Glomerular endothelial cell (primary cell): ENCODE data around the gene CDH18. TPM values are rescaled to one million over a fixed set of nuclear protein-coding genes. Genes with fewer than 3 reads are reported as not detected.

Experiments used
- DNase-seq: peaks from one replicate; pipeline ENCODE4 v3.0.0-alpha.2; 2011; ENCODE audit warnings: low read depth, low spot score; ENCODE audit errors: extremely low read depth
- total RNA-seq: library from RNA; depleted of rRNA; stranded (reverse); fragments of >200 nt; gene quantifications from 2 replicates; pipeline ENCODE4 v1.2.3, GENCODE V29; 2015

CDH18 gene, protein sequence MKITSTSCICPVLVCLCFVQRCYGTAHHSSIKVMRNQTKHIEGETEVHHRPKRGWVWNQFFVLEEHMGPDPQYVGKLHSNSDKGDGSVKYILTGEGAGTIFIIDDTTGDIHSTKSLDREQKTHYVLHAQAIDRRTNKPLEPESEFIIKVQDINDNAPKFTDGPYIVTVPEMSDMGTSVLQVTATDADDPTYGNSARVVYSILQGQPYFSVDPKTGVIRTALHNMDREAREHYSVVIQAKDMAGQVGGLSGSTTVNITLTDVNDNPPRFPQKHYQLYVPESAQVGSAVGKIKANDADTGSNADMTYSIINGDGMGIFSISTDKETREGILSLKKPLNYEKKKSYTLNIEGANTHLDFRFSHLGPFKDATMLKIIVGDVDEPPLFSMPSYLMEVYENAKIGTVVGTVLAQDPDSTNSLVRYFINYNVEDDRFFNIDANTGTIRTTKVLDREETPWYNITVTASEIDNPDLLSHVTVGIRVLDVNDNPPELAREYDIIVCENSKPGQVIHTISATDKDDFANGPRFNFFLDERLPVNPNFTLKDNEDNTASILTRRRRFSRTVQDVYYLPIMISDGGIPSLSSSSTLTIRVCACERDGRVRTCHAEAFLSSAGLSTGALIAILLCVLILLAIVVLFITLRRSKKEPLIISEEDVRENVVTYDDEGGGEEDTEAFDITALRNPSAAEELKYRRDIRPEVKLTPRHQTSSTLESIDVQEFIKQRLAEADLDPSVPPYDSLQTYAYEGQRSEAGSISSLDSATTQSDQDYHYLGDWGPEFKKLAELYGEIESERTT
- 0.41 TPM in 1 of 2 replicates, not detected in the other for total RNA-seq

DNA sequence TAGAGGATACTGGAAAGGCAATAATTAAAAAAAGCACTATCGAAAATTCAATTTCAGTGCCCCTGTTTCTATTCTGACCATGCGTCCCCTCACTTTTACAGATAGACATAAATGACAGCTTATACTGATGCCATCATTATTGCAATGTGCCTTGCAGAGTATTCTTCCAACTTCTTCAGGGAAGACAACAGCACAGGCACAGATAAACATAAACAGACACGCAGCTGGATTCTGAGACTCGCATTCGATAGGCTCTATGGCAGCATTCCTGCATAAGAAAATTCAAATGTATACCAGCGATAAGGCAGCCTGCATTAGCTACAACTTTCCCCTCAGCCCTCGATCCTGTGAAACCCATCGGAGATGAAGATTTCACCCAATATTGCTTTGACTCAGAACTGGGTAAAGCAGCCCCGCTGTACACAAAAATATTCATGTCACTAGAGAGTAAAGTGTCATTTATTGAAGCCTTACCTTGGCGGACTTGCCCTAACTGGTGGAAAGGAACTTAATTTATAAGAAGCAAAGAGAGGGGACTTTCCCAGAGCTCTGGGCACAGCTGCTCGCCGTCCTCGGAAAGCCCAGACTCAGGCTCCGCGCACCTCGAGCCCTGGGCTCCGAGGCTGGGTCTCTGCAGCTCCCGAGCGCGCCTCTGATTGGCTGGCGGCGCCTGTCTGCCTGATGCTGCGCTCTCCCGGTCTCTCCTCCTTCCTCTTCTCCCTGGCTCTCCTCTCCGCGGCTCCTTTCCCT is at the start of gene CDH18:
CDH18 (minus strand) TSS at position 589 of the 750 bp plus-strand sequence. CDS start 149,214 bp downstream, outside the sequence.
- DNase-seq: no peak

DNA sequence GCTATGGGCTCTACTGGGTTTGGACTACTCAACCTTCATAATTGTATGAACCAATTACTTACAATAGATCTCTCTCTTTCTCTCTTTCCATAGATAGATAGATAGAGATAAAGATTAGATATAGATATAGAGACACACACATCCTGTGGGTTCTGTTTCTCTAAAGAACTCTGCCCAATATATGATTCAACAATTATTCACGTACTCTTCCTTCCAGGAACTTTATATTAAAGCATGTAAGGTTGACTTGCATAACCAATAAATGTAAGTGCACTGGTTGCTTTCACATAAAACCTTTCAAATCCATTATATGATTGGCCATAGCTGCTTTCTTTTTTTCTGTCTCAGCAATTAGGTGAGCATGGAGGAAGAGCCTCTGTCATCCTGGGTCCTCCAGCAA is 46.7 kb upstream of the CDH18 start:
- no peak for DNase-seq

DNA sequence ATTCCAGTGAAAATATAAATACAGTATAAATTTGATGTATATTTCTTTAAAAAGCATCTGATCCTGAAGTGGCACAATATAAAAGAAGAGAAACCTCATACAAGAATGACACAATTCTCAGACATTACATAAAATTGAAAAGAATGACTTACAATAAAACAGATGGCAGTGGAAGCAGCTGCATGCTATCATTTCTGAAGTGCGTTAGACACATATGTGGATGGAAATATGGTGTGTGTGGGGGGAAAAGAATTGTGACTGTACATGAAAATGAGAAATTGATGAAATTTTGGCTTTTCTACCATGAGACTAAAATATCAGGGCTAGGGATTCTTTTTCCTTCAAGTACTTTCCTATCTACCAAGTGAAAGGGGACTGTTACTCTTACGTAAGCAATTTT is 45.9 kb upstream of the CDH18 start:
- no peak for DNase-seq

DNA sequence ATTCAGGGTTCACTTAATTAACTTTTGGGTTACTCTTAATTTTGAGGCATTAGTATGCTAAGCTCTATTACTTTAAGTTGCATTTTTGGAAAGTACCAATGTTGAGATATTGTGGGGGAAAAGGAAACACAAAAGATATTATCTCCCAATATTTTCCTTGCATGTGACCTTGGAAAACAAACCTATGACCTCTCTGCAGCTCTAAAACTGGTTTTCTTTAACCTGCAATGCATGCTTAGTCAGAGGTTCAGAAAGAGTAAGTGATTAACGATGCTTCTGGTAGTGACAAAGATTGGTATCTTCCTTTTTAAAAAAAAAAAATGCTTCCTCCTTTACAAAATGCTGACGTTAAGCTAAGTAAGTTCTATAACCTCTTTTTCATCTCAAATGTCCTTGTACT is 44.9 kb upstream of the CDH18 start:
- DNase-seq: no peak

DNA sequence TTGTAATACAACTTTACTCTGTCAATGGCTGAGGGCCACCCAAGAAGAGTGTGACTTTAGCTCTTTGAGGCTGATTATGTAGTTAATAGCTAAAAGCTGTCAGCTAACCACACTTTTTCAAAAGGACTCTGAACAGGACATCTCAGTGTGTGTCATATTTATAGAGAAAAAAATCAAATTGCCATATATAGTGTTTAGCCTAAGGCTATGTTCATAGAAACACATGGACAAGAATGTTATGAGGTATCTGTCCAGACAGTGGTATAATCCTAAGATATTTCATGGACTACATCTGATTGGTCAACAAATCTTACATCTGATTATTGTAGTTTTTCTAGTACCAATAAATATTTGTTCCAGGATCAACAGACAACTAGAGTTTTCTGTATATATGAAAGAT is 42.1 kb upstream of the CDH18 start:
- DNase-seq: no peak

DNA sequence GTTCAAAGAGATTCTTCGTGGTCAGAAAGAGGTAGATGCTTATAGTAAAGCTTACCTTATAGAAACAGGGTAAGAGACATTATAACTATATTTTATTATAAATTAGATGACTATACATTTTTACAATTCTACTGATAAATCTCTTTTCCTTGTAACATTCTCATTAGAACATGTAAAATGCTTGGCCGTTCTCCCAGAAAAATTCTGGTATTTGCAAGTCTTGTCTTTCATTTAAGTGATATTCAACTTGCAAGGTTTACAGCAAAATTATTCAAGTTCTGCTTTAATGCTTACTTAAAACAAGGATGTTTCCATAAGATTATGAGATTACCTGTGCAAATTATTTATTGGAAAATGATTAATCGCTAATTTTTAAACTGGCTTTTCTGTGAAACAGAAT is 41.3 kb upstream of the CDH18 start:
- DNase-seq: no peak

DNA sequence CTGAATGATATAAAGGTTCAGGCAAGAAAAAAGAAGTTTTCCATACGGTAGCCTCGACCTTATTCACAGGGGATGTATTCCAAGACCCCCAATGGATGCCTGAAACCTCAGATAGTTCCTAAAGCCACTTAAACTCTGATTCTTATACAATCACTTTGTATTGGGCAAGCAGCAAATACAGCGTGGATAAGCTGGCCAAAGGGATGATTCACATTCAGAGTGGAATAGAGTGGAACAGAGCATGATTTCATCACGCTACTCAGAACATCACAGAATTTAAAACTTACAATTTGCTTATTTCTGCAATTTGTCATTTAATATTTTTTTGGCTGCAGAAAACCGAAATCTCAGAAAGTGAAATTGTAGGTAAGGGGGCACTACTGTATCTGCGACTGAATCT is 40.5 kb upstream of the CDH18 start:
- no peak for DNase-seq

DNA sequence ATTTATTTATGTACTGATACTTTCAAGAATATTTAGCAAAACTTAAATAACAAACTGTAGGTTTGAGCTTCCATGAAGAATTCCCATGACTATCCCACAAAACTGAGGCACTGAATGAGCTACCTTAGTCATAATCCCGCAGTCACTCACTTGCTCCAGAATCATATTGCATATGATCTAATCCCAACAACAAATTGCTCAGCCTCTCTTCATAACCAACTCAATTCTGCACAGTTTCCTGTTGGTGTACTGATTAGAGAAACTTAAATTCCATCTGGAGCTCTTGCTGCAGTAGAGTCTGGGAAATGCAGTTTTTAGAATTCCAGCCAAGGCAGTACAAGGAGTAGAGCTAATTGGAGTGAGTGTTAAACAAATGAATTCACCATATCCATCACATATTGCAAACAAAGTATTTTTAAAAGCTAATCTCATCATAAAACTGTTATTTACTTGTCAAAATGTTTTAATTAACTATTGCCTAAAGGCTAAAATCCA is 35.7 kb upstream of the CDH18 start:
- no peak for DNase-seq

DNA sequence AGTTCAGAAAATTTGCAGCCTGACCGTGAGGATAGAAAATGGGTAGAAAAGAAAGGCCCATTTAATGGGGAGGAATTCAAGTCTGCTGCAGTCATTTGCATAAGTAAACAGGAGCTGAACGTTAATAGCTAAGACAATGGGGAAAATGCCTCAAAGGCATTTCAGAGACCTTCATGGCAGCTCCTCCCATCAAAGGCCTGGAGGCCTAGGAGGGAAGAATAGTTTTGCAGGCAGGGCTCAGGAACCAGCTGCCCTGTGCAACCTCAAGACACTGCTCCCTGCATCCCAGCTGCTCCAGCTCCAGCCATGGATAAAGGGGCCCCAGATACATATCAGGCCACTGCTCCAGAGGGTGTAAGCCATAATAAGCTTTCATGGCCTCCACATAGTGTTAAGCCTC is 32.2 kb upstream of the CDH18 start:
- DNase-seq: no peak

DNA sequence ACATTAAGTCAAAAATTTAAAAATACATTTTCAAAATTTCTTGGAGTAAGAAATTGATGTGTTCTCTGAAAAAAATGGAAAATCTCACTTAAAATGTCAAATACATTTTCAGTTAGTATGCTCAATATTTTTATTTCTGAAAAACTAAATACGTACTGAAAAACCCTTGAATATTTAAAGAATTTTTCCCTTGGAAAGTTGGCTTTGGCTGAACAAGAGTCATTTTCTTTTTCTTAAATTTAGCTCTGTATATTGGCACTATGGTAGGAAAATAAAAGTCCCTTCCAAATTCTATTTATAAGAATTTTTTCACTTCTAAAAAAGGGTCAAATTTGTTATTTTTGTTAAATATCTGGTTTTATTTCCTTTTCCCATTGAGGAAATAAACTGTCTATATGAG is 29.0 kb upstream of the CDH18 start:
- DNase-seq: no peak

DNA sequence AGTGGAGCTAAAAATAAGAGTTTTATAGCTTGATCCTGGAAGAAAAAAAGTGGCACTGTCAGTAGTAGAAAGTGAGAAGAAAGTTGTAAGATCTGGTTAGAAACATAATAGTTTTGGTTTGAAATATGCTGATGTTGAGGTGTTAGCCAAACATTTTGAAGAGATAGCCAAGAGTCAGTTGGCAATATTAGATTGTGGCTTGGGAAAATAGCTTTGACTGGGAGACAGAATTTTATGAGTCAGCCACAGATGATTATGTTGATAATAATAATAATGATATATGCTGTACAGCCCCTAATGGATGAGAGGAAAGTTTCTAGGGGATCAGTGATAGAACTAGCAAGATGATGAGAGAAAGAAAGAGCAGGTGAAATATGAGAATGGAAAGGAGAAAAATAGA is 12.4 kb upstream of the CDH18 start:
- no peak for DNase-seq

DNA sequence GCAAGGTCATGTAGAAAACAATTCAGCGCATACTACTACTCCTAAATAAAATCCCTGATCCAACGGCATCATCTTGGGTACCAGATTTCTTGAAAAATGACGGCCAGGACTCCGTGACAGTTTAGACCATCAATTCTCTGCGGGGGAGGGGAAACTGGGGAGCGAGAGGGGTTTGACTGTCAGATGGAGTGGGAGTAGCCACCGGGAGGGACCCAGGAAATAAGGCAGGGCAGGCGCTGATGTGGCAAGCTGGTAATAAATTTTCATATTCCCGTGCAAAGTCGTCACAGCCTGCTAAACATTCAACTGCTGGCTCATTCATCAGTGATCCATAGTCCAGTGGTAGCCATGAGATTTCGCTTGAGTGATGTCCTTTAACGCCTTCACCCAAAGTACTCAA is 457 bp upstream of the CDH18 start:
- no peak for DNase-seq

DNA sequence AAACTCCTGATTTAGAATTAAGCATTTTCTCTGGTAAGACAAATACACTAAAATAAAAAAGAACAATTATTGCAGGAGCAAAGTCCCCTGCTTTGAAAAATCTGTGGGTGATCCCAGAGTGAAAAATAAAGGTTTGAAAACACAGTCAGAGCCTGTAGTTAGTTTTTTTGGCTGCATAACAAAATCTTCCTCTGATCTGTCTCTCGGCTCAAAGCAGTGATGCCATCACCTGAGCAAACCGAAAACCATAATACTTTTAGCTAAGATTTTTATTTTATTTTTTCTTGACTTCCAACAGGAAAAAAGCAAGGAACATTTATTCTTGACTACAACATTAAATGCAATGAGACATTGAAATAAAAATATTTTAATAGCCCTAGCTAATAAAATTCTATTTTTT is 1.2 kb downstream of the CDH18 start:
- DNase-seq: no peak

DNA sequence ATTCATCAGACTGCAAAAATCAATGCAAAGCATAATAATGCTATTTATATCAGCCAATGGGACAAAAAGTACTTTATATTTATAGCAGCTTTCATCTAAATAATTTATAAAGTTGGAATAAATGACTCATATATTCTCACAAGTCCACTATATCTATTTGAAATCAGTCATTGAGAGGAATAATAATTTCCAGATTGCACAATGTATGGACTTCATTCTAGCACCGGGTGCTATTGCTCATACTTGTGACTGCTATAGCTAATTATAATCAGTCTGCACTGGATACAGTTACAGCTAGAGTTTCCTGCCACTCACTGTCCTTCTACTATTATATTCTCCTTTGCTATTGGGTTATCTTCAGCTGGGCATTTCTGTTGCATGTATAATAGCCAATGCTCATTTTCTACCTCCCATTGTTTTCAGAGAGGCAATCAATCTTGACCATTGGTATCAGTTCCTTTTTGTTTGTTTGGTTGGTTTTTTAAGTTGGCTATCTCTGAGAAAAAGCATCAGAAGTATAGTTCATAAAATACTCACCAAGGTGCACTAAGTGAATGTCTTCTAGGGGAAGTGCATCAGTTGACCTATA is 1.9 kb downstream of the CDH18 start:
- no peak for DNase-seq

DNA sequence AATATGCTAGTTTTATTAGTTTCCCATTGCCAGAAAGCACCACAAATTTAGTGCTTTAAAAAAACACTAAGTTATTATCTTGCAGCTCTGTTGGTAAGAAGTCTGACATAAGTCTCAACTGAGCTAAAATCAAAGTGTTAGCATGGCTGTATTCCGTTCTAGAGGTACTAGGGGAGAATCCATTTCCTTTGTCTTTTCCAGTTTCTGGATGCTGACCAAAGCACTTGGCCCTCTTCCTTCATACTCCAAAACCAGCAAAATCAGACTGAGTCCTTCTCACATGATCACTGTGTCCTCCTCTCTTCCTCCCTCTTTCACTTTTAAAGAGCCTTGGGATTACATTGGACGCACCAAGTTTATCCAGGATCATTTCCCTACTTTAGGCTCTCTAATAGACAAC is 9.5 kb downstream of the CDH18 start:
- DNase-seq: no peak

DNA sequence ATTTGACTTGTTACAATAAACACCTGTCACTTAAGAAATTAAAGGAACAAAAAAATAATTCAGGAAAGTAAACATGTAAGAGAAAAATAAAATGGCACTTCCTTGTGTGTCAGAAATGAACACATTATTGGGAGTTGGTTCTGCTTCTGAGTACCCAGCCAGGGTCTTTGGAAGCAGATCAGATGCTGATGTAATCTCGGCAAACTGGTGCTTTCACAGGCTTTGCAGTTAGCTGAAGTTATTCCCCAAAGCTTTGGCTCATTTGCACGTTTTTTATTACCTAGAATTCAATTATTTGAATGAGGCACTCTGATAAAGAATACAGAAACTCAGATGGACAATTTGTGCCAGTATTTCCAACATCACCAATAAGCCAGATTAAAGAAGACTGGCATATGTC is 10.9 kb downstream of the CDH18 start:
- no peak for DNase-seq

DNA sequence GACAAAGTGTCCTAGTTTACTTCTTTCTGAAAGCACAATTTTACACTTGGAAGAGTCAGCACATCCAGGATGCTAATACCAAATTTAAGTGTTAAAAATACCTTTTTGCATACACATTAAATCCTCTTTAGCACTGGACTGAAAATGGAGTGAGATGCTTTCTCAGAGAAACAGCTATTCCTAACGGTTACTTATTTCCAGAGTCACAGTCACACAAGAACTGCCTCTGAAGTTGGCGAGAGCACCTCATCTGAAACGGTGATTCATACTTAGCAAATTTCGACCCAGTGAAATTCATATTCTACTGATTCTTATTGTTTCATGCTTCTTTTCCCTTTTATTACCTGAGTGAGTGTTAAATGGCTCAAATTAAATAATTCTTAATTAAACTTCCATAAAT is 12.2 kb downstream of the CDH18 start:
- no peak for DNase-seq

DNA sequence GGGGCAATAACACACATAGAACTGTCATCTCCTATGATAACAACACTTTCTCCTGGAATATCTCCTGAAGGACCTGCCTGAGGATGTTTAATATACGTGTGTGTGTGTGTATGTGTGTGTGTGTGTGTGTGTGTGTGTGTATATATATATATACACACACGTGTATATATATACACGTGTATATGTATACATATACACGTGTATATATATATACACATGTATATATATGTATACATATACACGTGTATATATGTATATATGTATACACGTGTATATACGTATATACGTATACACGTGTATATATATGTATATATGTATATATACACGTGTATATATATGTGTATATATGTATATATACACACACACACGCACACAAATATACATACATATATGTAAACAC is 27.5 kb downstream of the CDH18 start:
- DNase-seq: no peak

DNA sequence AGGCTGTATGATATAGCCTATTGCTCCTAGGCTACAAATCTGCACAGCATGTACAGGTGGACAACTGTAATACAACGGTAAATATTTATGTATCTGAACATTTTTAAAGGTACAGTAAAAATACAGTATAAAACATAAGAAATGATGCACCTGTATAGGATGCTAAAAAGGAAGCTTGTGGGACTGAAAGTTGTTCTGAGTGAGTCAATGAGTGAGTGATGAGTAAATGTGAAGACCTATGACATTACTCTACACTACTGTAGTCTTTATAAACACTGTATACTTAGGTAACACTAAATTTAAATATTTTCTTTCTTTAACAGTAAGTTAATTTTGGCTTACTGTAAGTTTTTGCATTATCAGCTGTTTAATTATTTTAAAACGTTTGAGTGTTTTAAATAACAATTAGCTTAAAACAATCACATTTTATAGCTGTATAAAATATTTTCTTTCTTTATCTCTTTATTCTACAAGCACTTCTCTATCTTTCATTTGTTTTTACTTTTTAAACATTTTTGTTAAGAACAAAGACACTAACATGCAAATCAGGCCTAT is 28.1 kb downstream of the CDH18 start:
- DNase-seq: no peak

DNA sequence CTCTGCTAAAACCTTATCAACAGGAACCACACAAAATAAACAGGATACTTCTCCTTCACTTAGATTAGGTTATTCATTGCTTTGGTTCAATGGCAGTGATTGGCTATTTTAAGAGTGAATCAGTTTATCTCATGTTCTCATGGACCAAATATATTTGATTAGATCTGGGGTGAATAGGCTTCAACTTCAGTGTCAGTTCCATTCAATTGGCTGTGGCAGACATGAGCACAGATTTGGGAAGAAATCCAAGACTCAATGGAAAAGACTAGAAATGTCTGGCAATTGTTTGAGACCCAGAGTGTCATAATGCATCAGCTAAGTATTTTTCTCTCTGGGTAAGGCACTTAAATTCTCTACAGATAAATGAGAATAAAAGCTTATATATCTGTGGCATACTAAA is 37.1 kb downstream of the CDH18 start:
- no peak for DNase-seq

DNA sequence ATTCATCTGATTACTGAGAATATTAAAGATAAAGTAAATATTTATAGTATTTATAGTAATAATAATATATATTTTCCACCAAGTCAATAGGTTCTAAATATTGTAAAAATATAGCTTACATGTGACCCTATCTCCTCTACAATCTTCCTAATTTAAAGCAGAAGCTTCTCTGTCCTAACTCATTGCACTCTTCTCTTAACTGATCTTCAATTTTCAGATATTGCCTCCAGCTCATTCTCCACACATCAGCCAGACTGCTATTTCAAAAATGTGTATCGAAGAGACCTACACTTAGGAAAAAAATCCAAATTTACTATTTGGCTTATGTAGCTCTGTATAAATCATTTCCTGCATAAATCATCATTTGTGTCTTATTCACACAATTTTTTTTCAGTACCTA is 47.8 kb downstream of the CDH18 start:
- DNase-seq: no peak
